Measurements from ENCODE around the gene SFXN2.

GRCh38 chr10:102741726-102742237 lies 27.3 kb downstream of the SFXN2 start:
- TF ChIP-seq, protein P1, sequence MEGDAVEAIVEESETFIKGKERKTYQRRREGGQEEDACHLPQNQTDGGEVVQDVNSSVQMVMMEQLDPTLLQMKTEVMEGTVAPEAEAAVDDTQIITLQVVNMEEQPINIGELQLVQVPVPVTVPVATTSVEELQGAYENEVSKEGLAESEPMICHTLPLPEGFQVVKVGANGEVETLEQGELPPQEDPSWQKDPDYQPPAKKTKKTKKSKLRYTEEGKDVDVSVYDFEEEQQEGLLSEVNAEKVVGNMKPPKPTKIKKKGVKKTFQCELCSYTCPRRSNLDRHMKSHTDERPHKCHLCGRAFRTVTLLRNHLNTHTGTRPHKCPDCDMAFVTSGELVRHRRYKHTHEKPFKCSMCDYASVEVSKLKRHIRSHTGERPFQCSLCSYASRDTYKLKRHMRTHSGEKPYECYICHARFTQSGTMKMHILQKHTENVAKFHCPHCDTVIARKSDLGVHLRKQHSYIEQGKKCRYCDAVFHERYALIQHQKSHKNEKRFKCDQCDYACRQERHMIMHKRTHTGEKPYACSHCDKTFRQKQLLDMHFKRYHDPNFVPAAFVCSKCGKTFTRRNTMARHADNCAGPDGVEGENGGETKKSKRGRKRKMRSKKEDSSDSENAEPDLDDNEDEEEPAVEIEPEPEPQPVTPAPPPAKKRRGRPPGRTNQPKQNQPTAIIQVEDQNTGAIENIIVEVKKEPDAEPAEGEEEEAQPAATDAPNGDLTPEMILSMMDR (conservative IDR thresholded peaks at IDR 0.05 in 1 of 2, IDR thresholded peaks at IDR 0.05 in 1 of 2; ENCODE audit: low read depth in 1 of 2, low read length in 2 of 2) = no peak
- TF ChIP-seq EZH2 (IDR thresholded peaks at IDR 0.05; ENCODE audit: low read length, missing control alignments) = no peak

Measured in fibroblast of lung (primary cell).